Measurements from ENCODE around the gene CACNB4.
"Not testable (repeated sequence)": the region's sequence is repeated elsewhere in the genome, so short reads cannot be mapped to it uniquely, and the experiment has no call there.

CACNB4 gene

GRCh38 chr2:152054593-152054992 is 44.3 kb downstream of the CACNB4 start:
- no peak for DNase-seq (ENCODE audit: low spot score)

DNA sequence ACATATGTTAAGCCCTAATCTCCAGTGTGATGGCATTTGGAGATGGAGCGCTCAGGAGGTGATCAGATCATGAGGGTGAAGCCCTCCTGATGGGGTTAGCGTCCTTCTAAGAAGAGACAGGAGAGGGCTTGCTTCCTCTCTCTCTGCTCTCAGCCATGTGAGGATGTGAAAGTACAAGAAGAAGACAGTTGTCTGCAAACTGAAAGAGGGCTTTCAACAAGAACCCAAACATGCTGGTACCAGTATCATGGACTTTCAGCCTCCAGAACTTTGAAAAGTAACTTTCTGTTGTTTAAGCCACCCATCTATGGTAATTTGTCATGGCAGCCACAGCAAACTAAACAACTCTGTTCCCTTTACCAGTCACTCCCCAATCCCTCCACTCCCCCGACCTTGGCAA is 47.4 kb downstream of the CACNB4 start:
- DNase-seq (ENCODE audit: low spot score): no peak

DNA sequence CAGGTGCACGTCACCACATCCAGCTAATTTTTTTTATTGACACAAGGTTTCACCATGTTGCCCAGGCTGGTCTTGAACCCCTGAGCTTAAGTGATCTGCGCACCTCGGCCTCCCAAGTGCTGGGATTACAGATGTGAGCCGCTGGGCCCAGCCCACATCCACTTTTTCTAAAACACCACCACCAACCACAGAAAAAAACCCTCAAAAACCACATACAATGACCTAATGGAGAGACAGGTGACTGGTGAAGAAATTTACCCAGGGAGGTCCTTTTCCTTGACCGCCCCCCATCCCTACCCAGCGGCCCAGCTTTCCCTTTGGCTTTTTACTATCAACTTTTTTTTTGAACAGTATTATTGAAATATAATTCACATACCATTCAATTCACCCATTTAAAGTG is 47.9 kb downstream of the CACNB4 start:
- no peak for DNase-seq (ENCODE audit: low spot score)

GRCh38 chr2:152050341-152050740 is 48.5 kb downstream of the CACNB4 start:
- no peak for DNase-seq (ENCODE audit: low spot score)

GRCh38 chr2:152049541-152049940 is 49.3 kb downstream of the CACNB4 start:
- no peak for DNase-seq (ENCODE audit: low spot score)

- peak; percentile 22 for DNase-seq (ENCODE audit: low spot score)
Observed at GRCh38 chr2:152047824-152048471, 50.9 kb downstream of the CACNB4 start.

DNA sequence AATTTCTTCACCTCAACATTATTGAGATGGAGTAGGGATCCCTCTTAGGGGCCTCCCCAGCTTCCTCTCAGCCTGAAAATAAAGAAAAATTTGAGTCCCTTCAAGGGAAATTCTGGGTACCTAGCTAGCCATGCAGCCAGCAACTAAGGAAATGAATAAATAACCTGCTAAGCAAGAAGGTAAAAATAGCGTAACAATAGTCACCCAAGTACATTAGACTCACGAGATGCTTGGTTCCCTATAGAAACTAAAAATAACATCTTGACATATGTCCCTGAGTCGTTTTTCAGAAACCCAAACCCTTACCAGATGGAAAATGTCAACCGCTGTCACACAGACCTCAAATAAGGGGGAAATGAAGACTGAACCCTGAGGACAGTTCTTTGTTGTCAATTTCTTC is 51.9 kb downstream of the CACNB4 start:
- DNase-seq (ENCODE audit: low spot score): peak; percentile 20

GRCh38 chr2:152042636-152043615 is 55.9 kb downstream of the CACNB4 start:
- DNase-seq (ENCODE audit: low spot score): no peak

DNA sequence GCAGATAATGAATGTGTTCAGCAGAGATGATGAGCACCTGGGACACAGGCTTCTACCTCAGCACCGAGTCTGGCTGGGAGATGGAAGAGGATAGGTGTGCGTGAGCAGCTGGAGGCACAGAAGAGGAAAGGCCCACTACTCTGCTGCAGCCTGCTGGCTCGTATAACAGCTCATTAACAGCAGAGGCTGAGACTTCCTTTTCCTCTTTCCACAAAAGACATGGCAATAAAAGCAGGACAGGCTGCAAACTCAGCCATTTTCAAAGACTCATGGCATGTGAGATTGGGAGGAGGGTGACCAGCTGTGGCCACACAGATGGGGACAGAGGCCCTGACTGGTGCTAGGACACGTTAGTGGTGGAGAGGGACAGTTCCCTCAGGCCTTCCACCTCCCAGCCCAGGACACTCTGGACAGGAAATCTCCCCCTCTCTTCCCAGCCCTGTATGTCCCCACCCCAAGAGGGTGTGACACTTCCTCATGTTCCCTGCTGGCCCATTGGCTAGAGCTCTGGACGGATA is 60.3 kb downstream of the CACNB4 start:
- no peak for DNase-seq (ENCODE audit: low spot score)

DNA sequence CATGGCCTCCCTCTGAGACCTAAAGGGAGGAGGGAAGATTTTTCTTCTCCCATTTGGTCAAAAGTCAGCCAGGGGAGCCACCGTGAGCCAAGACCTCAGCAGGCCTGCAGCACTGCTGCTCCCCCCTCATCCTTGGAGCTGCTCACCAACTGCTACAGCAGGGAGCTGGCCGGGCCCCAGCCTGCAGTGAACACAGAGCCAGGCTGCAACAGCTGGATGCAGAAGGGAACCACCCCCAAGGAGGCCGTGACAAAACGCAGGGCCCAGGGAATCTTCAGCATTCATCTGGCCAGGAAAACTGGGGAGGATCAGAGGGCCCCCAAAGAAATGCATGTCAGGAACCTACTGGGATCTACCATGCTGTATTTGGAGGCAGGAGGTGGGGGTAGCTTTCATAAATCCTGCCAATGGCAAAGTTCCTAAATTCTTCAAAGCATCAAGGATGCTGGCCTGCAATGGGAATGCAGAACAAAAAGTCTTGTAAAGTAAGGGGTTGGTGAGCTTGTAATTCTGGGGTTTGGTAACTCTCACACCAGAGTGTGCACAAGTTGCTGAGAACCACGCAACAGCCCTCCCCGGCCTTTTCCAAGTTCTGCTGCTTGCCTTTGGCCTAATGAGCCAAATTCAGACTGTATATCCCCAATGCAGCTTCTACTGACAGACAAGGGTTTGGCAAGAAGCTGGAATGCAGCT is 61.0 kb downstream of the CACNB4 start:
- no peak for DNase-seq (ENCODE audit: low spot score)

- peak; percentile 78 for DNase-seq (ENCODE audit: low spot score)
Observed at GRCh38 chr2:152036611-152037469, 62.0 kb downstream of the CACNB4 start.

DNA sequence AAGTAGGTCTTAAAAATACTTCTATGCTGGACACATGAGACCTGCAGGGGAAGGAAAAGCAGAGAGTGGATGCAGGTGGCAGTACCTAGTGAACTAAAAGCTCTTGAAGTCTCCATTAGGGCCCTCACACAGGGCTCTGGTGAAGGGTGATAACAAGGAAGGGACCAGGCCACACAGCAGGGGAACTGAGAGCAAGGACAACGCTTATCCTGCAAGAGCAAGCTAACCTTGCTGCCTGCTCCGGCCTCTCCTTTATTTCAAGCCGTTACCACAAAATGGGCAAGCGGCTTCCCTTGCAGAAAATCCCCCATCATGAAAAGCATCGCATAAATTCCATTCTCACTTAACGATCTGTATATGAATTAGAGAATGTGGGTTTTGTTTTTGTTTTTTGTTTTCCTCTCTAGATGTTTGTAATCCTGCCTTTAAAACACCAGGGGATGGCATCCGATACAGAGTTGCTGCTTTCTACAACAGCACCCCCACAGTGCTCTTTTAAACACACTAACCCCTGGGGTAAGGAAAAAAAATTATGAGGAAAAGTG is 64.5 kb downstream of the CACNB4 start:
- no peak for DNase-seq (ENCODE audit: low spot score)

GRCh38 chr2:152033011-152033925 is 65.6 kb downstream of the CACNB4 start:
- DNase-seq (ENCODE audit: low spot score): no peak

DNA sequence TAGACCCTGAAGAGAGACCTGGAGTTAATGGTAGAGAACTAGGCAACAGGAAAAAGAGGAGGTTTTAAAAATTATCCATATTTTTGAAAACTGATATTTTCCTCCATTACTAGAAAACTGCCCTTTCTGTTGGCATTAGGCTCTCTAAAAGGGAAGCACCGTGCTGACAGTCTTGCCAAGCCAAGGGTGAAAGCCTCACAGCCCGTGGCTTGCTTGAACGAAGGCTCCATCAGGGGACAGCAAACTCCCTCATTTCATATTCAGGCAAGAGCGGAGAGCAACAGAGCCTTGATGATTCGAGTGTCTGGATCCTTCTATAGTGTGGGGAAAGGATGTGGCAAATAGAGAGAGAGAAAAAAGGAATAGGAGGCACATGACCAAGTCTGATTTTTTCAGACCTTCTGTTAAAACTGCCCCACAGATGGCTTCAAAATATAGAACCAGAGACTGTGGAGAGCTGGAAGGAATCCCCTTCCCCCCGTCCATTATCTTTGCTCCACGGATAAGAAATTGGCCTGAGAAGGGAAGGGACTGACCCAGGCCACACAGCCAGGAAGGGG is 67.0 kb downstream of the CACNB4 start:
- DNase-seq (ENCODE audit: low spot score): no peak

DNA sequence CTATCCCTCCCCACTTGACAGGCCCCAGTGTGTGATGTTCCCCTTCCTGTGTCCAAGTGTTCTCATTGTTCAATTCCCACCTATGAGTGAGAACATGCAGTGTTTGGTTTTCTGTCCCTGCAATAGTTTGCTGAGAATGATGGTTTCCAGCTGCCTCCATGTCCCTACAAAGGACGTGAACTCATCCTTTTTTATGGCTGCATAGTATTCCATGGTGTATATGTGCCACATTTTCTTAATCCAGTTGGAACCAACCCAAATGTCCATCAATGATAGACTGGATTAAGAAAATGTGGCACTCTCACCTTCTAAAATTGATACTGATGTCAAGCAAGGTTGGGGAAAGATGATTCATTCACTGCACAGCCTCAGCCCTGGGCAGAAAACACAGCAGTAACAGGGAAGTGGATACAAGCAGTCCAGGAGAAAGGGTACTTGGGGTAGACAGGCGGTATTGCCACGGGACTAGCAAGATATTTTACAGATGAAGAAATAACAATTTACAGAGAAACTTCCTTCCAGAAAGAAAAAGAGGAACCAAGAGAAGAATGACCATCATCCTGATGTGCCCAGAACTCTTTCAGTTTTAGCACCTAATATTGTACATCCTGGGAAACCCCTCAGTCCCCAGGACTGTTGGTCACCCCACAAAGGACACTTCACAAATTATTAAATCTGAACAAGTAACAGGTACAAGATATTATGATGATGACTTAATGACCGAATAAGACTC is 68.1 kb downstream of the CACNB4 start:
- DNase-seq (ENCODE audit: low spot score): not testable (repeated sequence)

- no peak for DNase-seq (ENCODE audit: low spot score)
Observed at GRCh38 chr2:152028182-152028862, 70.5 kb downstream of the CACNB4 start.

DNA sequence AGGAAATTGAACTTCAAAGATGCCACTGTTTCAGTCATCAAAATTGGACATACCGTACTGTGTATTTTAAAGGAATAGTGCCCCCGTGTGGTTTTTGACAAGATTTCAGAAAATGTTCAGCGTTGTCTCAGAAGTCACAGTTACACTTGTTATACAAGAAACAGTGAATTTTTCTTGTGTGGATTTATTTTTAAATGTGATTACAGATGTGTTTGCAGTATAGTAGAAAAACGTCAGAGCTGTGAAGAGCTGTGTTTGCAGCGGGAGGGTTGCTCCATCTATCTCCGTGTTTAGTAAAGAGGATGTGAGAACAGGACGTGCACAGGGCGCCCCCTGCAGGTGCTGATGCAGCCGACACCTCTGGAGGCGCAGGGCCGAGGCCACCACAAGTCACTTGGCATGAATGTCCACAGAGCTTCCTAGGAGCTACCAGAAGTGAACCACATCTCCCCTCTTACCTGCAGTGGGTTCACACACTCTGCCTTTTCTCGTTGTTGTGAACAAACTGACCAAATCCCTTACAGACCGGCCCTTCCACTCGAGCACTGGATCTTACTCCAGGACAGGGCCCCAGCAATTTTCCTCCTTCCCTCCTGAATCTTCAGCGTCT is 73.1 kb downstream of the CACNB4 start:
- DNase-seq (ENCODE audit: low spot score): peak; percentile 81

GRCh38 chr2:152024477-152024876 is 74.4 kb downstream of the CACNB4 start:
- DNase-seq (ENCODE audit: low spot score): no peak
